ENCODE results near the gene PIK3C2G. TPM values are rescaled to one million over a fixed set of nuclear protein-coding genes. Genes with fewer than 3 reads are reported as not detected.

Gene PIK3C2G
- total RNA-seq, 1 experiment from 2014 or later: not detected

GRCh38 chr12:18634382-18634781, 373.1 kb downstream of the PIK3C2G start:
- no peak for TF ChIP-seq EZH2 (IDR thresholded peaks at IDR 0.05; ENCODE audit: borderline replicate concordance, low read depth, low read length, poor library complexity, severe bottlenecking)
- no peak for TF ChIP-seq CTCF (conservative IDR thresholded peaks at IDR 0.05; ENCODE audit: low read depth, low read length)
- H3K9me3 ChIP-seq (ENCODE audit: low read depth, low read length, poor library complexity, severe bottlenecking): no peaks in the 10 kb centered on the region
- no peak overlapping the region for H3K4me3 ChIP-seq (ENCODE audit: low read depth, low read length, poor library complexity, severe bottlenecking)
- H3K4me1 ChIP-seq (ENCODE audit: insufficient read depth, low read length, poor library complexity, severe bottlenecking): no peaks in the 10 kb centered on the region
- no peaks in the 10 kb centered on the region for H3K36me3 ChIP-seq (ENCODE audit: insufficient read depth, low read length, poor library complexity, severe bottlenecking)
- intact Hi-C loops (cut with micrococcal nuclease; ENCODE audit: unreplicated experiment): no loop called here
- no peak overlapping the region for H3K27ac ChIP-seq (ENCODE audit: low read depth, low read length, poor library complexity, severe bottlenecking)
- ChIA-PET POLR2A (ENCODE audit: low non-redundant PET) (no interaction called here), CTCF (no interaction called here)
- no peak for DNase-seq (ENCODE audit: low spot score)
- H3K27me3 ChIP-seq (replicated peaks; ENCODE audit: insufficient read depth, low read depth, low read length, poor library complexity): no peaks in the 10 kb centered on the region
- BruUV-seq (replicated peaks): no TSS peak

GRCh38 chr12:18640321-18640955, 379.1 kb downstream of the PIK3C2G start:
- CTCF ChIA-PET: no interaction called here
- BruUV-seq (replicated peaks): no TSS peak
- TF ChIP-seq EZH2 (IDR thresholded peaks at IDR 0.05; ENCODE audit: borderline replicate concordance, low read depth, low read length, poor library complexity, severe bottlenecking) (no peak), CTCF (conservative IDR thresholded peaks at IDR 0.05; ENCODE audit: low read depth, low read length) (no peak)

GRCh38 chr12:18643681-18644080, 382.4 kb downstream of the PIK3C2G start:
- Histone ChIP-seq H3K4me1 (ENCODE audit: insufficient read depth, low read length, poor library complexity, severe bottlenecking) (no peaks in the 10 kb centered on the region), H3K27ac (ENCODE audit: low read depth, low read length, poor library complexity, severe bottlenecking) (no peak overlapping the region), H3K36me3 (ENCODE audit: insufficient read depth, low read length, poor library complexity, severe bottlenecking) (no peaks in the 10 kb centered on the region), H3K27me3 (replicated peaks; ENCODE audit: insufficient read depth, low read depth, low read length, poor library complexity) (peaks cover 11% of the 10 kb centered on the region), H3K9me3 (ENCODE audit: low read depth, low read length, poor library complexity, severe bottlenecking) (no peaks in the 10 kb centered on the region), H3K4me3 (ENCODE audit: low read depth, low read length, poor library complexity, severe bottlenecking) (no peak overlapping the region)
- BruUV-seq (replicated peaks): no TSS peak
- no peak for DNase-seq (ENCODE audit: low spot score)
- TF ChIP-seq EZH2 (IDR thresholded peaks at IDR 0.05; ENCODE audit: borderline replicate concordance, low read depth, low read length, poor library complexity, severe bottlenecking) (no peak), CTCF (conservative IDR thresholded peaks at IDR 0.05; ENCODE audit: low read depth, low read length) (no peak)
- intact Hi-C loops (cut with micrococcal nuclease; ENCODE audit: unreplicated experiment): no loop called here
- POLR2A ChIA-PET (ENCODE audit: low non-redundant PET): no interaction called here
- CTCF ChIA-PET: no interaction called here

More at GRCh38 chr12:18640321-18640955, 379.1 kb downstream of the PIK3C2G start:
- Histone ChIP-seq H3K27me3 (replicated peaks; ENCODE audit: insufficient read depth, low read depth, low read length, poor library complexity) (peaks cover 7% of the 10 kb centered on the region), H3K27ac (ENCODE audit: low read depth, low read length, poor library complexity, severe bottlenecking) (no peak overlapping the region), H3K4me3 (ENCODE audit: low read depth, low read length, poor library complexity, severe bottlenecking) (no peak overlapping the region), H3K4me1 (ENCODE audit: insufficient read depth, low read length, poor library complexity, severe bottlenecking) (no peaks in the 10 kb centered on the region), H3K36me3 (ENCODE audit: insufficient read depth, low read length, poor library complexity, severe bottlenecking) (no peaks in the 10 kb centered on the region), H3K9me3 (ENCODE audit: low read depth, low read length, poor library complexity, severe bottlenecking) (no peaks in the 10 kb centered on the region)
- intact Hi-C loops (cut with micrococcal nuclease; ENCODE audit: unreplicated experiment): no loop called here
- POLR2A ChIA-PET (ENCODE audit: low non-redundant PET): no interaction called here
- no peak for DNase-seq (ENCODE audit: low spot score)

Data from A673 (cell line).